SK-N-MC (cell line): ENCODE data around the gene EEF2.
A peak's percentile ranks its signal among the peaks of the same experiment; 100 is the strongest.
"Not testable (repeated sequence)": the region's sequence is repeated elsewhere in the genome, so short reads cannot be mapped to it uniquely, and the experiment has no call there.

ENCODE experiments used
- DNase-seq: peaks from one replicate; pipeline ENCODE4 v3.0.0-alpha.2; 2011; ENCODE audit warnings: low read depth, low spot score
- H3K27ac ChIP-seq: fragments of 200-600 bp; sonication (generic); 2 replicates; pipeline ENCODE4 v1.5.1; 2016; ENCODE audit warnings: mixed run types
- H3K36me3 ChIP-seq: fragments of 200-600 bp; sonication (generic); 2 replicates; pipeline ENCODE4 v1.6.1; 2017; ENCODE audit warnings: antibody characterized with exemption, low read length, mixed read lengths; ENCODE audit not compliant: insufficient read depth
- H3K4me3 ChIP-seq: fragments of 200-600 bp; sonication (generic); 2 replicates; pipeline ENCODE4 v1.5.1; 2016
- H3K9ac ChIP-seq: fragments of 200-600 bp; sonication (generic); 2 replicates; pipeline ENCODE4 v1.8.0; 2017; ENCODE audit warnings: mixed run types, mixed read lengths; ENCODE audit not compliant: insufficient read length
- H3K9me3 ChIP-seq: fragments of 200-600 bp; sonication (generic); 2 replicates; pipeline ENCODE4 v1.6.1; 2017; ENCODE audit warnings: low read depth, mild to moderate bottlenecking, antibody characterized with exemption, low read length, moderate library complexity, mixed read lengths
- EZH2 ChIP-seq: fragments of 200-600 bp; sonication (generic); IDR thresholded peaks from one replicate; pipeline ENCODE4 v1.6.1; 2017; ENCODE audit warnings: antibody characterized with exemption
- FOXP2 ChIP-seq: optimal IDR thresholded peaks from 2 replicates; pipeline ENCODE3; 2011; ENCODE audit warnings: mild to moderate bottlenecking, moderate library complexity; ENCODE audit not compliant: insufficient read depth; ENCODE audit errors: extremely low read length, control extremely low read depth
- POLR2AphosphoS5 ChIP-seq: IDR thresholded peaks from 2 replicates; pipeline ENCODE4 v1.6.1; 2012; ENCODE audit warnings: mild to moderate bottlenecking, low read depth, low read length, borderline replicate concordance

Gene EEF2

DNA sequence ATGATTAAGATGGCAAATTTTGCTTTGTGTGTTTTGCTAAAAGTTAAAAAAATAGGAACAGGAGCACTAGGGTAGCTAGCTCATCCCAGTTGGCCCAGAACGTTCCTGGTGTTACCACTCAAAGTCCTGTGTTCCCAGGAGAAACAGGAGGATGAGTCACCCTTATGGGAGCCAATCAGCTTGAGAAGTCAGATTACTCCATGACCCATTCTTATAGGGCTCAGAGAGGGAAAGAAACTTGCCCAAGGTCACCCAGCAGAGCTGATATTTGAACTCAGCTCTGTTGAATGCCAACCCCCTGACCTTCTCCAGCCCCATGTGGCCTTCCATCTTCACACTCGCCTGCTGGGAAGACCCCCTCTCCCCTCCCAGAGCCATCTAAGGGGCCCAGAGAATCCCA is 39.4 kb downstream of the EEF2 start:
- DNase-seq = no peak
- TF ChIP-seq FOXP2 = no peak
- TF ChIP-seq POLR2AphosphoS5 = no peak
- TF ChIP-seq EZH2 = no peak
- Histone ChIP-seq H3K9ac (no peak overlapping the region), H3K27ac (no peak overlapping the region), H3K9me3 (no peaks in the 10 kb centered on the region), H3K36me3 (no peaks in the 10 kb centered on the region), H3K4me3 (no peak overlapping the region)

DNA sequence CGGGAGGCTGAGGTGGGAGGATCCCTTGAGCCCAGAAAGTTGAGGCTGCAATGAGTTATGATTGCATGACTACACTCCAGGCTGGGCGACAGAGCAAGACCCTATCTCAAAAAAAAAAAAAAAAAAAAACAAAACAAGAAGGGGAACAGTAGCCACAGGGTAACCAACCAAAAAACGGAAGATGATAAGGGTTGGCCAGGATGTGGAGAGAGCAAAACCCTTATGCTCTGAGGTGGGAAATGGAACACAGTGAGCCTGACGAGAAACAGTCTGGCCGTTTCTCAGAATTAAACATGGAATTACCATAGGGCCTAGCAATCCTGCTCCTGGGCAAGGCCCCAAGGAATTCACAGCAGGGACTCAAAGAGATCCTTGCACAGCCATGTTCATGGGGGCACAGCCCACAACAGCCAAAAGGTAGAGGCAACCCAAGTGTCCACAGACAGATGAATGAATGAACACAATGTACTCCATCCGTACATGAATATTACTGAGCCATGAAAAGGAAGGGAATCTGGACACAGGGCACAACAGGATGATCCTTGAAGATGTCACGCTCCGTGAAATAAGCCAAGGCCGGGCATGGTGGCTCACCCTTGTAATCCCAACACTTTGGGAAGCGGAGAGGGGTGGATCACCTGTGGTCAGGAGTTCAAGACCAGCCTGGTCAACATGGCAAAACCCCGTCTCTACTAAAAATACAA is 41.1 kb downstream of the EEF2 start:
- H3K36me3 ChIP-seq = no peaks in the 10 kb centered on the region
- no peak for TF ChIP-seq EZH2
- no peak for DNase-seq
- no peak overlapping the region for H3K9ac ChIP-seq
- H3K27ac ChIP-seq = no peak overlapping the region
- no peaks in the 10 kb centered on the region for H3K9me3 ChIP-seq
- H3K4me3 ChIP-seq = no peak overlapping the region

DNA sequence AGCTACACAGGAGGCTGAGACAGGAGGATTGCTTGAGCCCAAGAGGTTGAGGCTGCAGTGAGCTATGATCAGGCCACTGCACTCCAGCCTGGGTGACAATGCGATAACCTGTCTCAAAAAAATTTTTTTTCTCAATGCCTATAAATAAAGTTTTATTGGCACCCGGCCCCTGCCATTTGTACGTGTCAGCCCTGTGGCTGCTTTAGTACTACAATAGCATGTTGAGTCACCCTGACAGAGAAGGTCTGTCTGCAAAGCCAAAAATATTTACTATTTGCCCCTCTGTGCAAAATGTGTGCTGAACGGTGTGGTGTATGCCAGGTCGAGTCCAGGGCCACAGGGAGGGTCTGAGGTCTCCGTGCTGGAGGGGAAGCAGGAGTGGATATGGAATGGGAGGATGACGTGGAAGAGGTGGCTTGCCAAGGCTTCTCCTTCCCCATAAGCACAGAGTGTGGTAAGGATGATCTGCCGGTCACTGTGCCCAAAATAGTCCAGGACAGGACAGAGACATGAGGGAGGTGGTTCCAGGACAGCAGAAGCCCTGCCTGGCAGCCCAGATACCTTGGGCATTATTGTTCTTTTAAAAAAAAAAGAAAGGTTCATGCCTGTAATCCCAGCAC is 42.4 kb downstream of the EEF2 start:
- H3K27ac ChIP-seq = no peak overlapping the region
- H3K36me3 ChIP-seq = no peaks in the 10 kb centered on the region
- H3K9me3 ChIP-seq = no peaks in the 10 kb centered on the region
- no peak for DNase-seq
- TF ChIP-seq FOXP2 (no peak), POLR2AphosphoS5 (no peak), EZH2 (no peak)
- no peak overlapping the region for H3K9ac ChIP-seq
- no peak overlapping the region for H3K4me3 ChIP-seq

DNA sequence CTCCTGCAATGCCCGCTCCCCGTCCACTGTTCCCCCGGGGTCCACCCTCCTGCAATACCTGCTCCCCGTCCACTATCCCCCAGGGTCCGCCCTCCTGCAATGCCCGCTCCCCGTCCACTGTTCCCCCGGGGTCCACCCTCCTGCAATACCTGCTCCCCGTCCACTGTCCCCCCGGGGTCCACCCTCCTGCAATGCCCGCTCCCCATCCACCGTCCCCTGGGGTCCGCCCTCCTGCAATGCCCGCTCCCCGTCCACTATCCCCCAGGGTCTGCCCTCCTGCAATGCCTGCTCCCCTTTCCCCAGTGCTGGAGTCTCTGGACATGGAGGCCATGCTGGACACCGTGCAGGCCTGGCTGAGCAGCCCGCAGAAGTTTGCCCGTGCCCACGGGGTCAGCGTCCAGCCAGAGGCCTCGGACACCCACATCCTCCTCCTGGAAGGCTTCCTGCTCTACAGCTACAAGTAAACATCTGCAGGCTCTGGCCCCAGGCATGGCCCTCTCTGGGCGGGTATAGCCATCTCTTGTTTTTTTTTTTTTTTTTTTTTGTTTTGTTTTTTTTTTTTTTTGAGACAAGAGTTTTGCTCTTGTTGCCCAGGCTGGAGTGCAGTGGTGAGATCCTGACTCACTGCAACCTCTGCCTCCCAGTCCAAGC is 46.8 kb downstream of the EEF2 start:
- H3K4me3 ChIP-seq, H3K9ac ChIP-seq, DNase-seq, H3K36me3 ChIP-seq, H3K27ac ChIP-seq, H3K9me3 ChIP-seq: not testable (repeated sequence)

DNA sequence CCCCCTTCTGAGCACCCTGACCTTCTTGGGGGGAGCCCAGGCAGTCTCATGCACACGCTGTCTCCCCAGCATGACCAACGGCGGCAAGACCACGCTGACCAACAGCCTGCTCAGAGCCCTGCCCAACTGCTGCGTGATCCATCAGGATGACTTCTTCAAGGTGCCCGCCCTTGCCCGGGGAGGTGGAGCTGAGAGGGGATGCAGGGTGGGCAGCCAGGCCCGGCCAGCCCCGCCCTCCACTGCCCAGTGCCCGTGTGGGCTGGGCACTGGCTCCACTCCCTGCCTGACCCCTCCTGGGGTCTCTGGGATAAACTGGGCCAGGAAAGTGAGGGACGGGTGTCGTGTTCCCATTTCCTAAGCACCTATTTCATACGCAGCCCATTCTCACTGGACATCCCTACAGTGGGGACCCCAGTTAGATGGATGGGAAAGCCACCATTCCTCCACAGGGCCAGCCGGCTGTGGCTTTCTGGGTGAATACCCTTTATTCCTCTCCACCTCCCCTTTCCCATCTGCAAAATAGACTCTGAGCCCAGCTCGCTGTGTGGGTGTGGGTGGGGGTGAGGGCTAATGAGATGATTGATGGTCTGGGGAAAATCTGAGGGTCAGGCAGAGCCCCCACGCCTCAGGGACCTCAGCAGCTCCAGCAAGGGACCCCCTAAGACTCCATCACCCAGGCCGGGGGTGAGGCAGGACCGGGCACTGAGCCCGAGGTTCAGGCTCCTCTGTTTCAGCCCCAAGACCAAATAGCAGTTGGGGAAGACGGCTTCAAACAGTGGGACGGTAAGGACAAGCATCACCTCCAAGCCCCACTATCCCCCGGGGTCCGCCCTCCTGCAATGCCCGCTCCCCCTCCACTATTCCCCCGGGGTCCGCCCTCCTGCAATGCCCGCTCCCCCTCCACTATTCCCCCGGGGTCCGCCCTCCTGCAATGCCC is 48.5 kb downstream of the EEF2 start:
- no peaks in the 10 kb centered on the region for H3K36me3 ChIP-seq
- H3K9me3 ChIP-seq = no peaks in the 10 kb centered on the region
- no peak overlapping the region for H3K9ac ChIP-seq
- no peak overlapping the region for H3K27ac ChIP-seq
- no peak for DNase-seq
- H3K4me3 ChIP-seq = no peak overlapping the region
- TF ChIP-seq FOXP2 (no peak), POLR2AphosphoS5 (no peak), EZH2 (no peak)

DNA sequence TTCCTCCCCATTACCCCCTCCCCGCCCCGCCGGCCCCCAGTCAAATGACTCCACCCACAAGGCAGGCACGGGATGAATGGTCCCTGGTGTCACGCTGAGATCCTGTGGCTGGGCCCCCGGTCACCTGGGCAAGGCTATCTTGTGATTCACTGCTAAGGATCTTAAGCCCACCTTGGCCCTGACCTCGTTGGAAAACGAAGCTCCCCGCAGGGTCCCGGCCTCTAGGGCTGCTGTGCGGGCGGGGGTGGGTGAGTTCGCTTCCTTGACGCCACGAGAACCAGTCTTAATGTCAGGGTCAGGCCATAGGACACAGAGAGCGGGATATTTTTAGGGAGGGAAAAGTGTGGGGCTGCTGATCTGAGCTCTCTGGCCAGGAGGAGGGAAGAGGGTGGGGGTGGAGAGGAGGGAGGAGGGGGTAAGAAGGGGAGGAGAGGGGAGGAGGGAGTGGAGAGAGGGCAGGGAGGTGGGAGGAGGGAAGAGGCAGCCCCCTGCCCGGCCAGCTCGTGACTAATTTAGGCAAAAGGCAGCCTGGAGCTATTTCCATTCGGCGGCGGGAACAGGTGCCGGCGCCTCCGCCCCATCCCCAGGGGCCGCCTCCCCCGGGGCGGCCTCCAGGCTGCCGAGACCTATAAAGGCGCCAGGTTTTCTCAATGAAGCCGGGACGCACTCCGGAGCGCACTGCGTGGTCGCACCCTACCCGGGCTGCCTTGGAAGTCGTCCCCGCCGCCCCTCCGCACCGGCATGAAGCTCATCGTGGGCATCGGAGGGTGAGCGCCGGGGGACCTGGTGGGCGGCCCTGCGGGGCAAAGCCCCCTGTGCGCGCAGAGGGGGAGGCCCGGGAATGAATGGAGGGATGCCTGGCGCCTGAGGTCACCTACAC is 52.1 kb downstream of the EEF2 start, which contains the start of gene NMRK2:
NMRK2 (plus strand) TSS at position 139 of the 880 bp plus-strand sequence; CDS start at position 742, 603 bp downstream.
- TF ChIP-seq EZH2 (peak; percentile 62), FOXP2 (no peak), POLR2AphosphoS5 (no peak)
- no peaks in the 10 kb centered on the region for H3K36me3 ChIP-seq
- H3K9ac ChIP-seq = no peak within 1 kb of the TSS
- H3K4me3 ChIP-seq = peak within 1 kb of the TSS; percentile 28; the same call in 1 of the 2 replicates
- H3K27ac ChIP-seq = no peak within 1 kb of the TSS
- H3K9me3 ChIP-seq = no peaks in the 10 kb centered on the region
- DNase-seq = no peak

- no peak for DNase-seq
- Histone ChIP-seq H3K9ac (no peak overlapping the region), H3K36me3 (no peaks in the 10 kb centered on the region), H3K9me3 (no peaks in the 10 kb centered on the region), H3K27ac (no peak overlapping the region), H3K4me3 (no peak overlapping the region)
- TF ChIP-seq FOXP2 (no peak), POLR2AphosphoS5 (no peak), EZH2 (no peak)
These were observed 54.2 kb downstream of the EEF2 start for GRCh38 chr19:3931041-3931440.
